Fibroblast of lung (primary cell): ENCODE results near the gene TSPO. TPM values are rescaled to one million over a fixed set of nuclear protein-coding genes. Genes with fewer than 3 reads are reported as not detected.

Source experiments
- DNase-seq, 2 donors: peaks; one replicate each; pipeline versions ENCODE4 v3.0.0 to v3.0.0-alpha.2; 2010; ENCODE audit warnings: low read depth in 2 of 2
- H2AFZ ChIP-seq: 2 replicates; pipeline ENCODE4 v1.5.1; 2012; ENCODE audit warnings: low read length, control low read depth, inconsistent platforms
- H3K27ac ChIP-seq: 2 replicates; pipeline ENCODE4 v1.5.1; 2011; ENCODE audit warnings: low read length, control low read depth; ENCODE audit not compliant: insufficient read depth
- H3K27me3 ChIP-seq: 2 replicates; pipeline ENCODE4 v1.5.1; 2011; ENCODE audit warnings: mild to moderate bottlenecking, low read length; ENCODE audit not compliant: control insufficient read depth, insufficient read depth
- H3K36me3 ChIP-seq: 2 replicates; pipeline ENCODE4 v1.5.1; 2011; ENCODE audit warnings: low read length; ENCODE audit not compliant: control insufficient read depth, insufficient read depth
- H3K4me1 ChIP-seq: 2 replicates; pipeline ENCODE4 v1.5.1; 2011; ENCODE audit warnings: low read length; ENCODE audit not compliant: control insufficient read depth, insufficient read depth; ENCODE audit errors: extremely low read depth
- H3K4me2 ChIP-seq: 2 replicates; pipeline ENCODE4 v1.5.1; 2011; ENCODE audit warnings: low read length, control low read depth; ENCODE audit not compliant: insufficient read depth; ENCODE audit errors: extremely low read depth
- H3K4me3 ChIP-seq, 4 experiments: fragments of 200-600 bp in 1 of 4; sonication (generic) in 1 of 4; replicated peaks in 1 of 4; 2 replicates each; pipeline ENCODE4 v1.5.1; 2011 to 2016; ENCODE audit warnings: low read length in 4 of 4, low read depth in 3 of 4, mild to moderate bottlenecking in 3 of 4, control low read depth in 2 of 4, inconsistent platforms in 1 of 4, mixed read lengths in 1 of 4; ENCODE audit not compliant: insufficient read depth in 1 of 4; ENCODE audit errors: control extremely low read depth in 1 of 4
- H3K79me2 ChIP-seq: 2 replicates; pipeline ENCODE4 v1.5.1; 2012; ENCODE audit warnings: mild to moderate bottlenecking, low read length, inconsistent platforms; ENCODE audit not compliant: control insufficient read depth, insufficient read depth
- H3K9ac ChIP-seq: 2 replicates; pipeline ENCODE4 v1.5.1; 2011; ENCODE audit warnings: mild to moderate bottlenecking, low read length, control low read depth; ENCODE audit not compliant: insufficient read depth
- H3K9me3 ChIP-seq: 2 replicates; pipeline ENCODE4 v1.5.1; 2012; ENCODE audit warnings: low read depth, low read length; ENCODE audit not compliant: control insufficient read depth, insufficient read depth
- H4K20me1 ChIP-seq: 2 replicates; pipeline ENCODE4 v1.5.1; 2011; ENCODE audit warnings: low read length; ENCODE audit not compliant: control insufficient read depth, insufficient read depth; ENCODE audit errors: extremely low read depth
- CTCF ChIP-seq, 2 donors: IDR thresholded peaks in 1 of 2; conservative IDR thresholded peaks in 1 of 2; 1 replicate in 1 of 2; 2 replicates in 1 of 2; pipeline ENCODE4 v1.5.1; 2011 to 2012; ENCODE audit warnings: low read length in 2 of 2, control low read depth in 1 of 2, inconsistent platforms in 1 of 2, low read depth in 1 of 2, mild to moderate bottlenecking in 1 of 2
- EZH2 ChIP-seq: IDR thresholded peaks from 2 replicates; pipeline ENCODE4 v1.5.1; 2012; ENCODE audit warnings: low read length, control low read depth, mild to moderate bottlenecking; ENCODE audit errors: missing control alignments
- polyA plus RNA-seq, 2 donors: library from polyadenylated mRNA; depleted of rRNA in 1 of 2; stranded (reverse) in 1 of 2; unstranded in 1 of 2; fragments of >200 nt; gene quantifications; 2 replicates each; pipeline ENCODE4 v1.2.1, GENCODE V29; 2011 to 2012; ENCODE audit warnings: missing spikeins in 1 of 2
- total RNA-seq: library from RNA; depleted of rRNA; stranded (reverse); fragments of >200 nt; gene quantifications from 2 replicates; pipeline ENCODE4 v1.2.1, GENCODE V29; 2014

The TSPO gene
- total and polyA plus RNA-seq, 2 donors (not counting 1 experiment from before 2014, with no cell fraction given) = 47.5 to 243 TPM

GRCh38 chr22:43147821-43148220, 3.5 kb upstream of the TSPO start:
- H3K4me3 ChIP-seq = no peak overlapping the region
- no peaks in the 10 kb centered on the region for H4K20me1 ChIP-seq
- H3K4me1 ChIP-seq = no peaks in the 10 kb centered on the region
- H3K27me3 ChIP-seq = no peaks in the 10 kb centered on the region
- H3K9me3 ChIP-seq = no peaks in the 10 kb centered on the region
- H2AFZ ChIP-seq = no peak overlapping the region
- TF ChIP-seq CTCF (conservative IDR thresholded peaks at IDR 0.05 in 1 of 2, IDR thresholded peaks at IDR 0.05 in 1 of 2; ENCODE audit: low read depth in 1 of 2, low read length in 2 of 2) (no peak), EZH2 (no peak)
- no peak overlapping the region for H3K27ac ChIP-seq
- no peaks in the 10 kb centered on the region for H3K36me3 ChIP-seq
- H3K4me2 ChIP-seq = no peak overlapping the region
- no peak for DNase-seq
- peaks cover 13% of the 10 kb centered on the region for H3K79me2 ChIP-seq
- H3K9ac ChIP-seq = no peak overlapping the region

GRCh38 chr22:43148581-43148980, 2.8 kb upstream of the TSPO start:
- no peak overlapping the region for H3K27ac ChIP-seq
- no peak overlapping the region for H2AFZ ChIP-seq
- TF ChIP-seq CTCF (conservative IDR thresholded peaks at IDR 0.05 in 1 of 2, IDR thresholded peaks at IDR 0.05 in 1 of 2; ENCODE audit: low read depth in 1 of 2, low read length in 2 of 2) (no peak), EZH2 (no peak)
- no peak overlapping the region for H3K9ac ChIP-seq
- H4K20me1 ChIP-seq = no peaks in the 10 kb centered on the region
- H3K4me2 ChIP-seq = no peak overlapping the region
- no peak overlapping the region for H3K4me3 ChIP-seq
- no peaks in the 10 kb centered on the region for H3K4me1 ChIP-seq
- H3K9me3 ChIP-seq = no peaks in the 10 kb centered on the region
- DNase-seq = no peak
- no peaks in the 10 kb centered on the region for H3K27me3 ChIP-seq
- no peaks in the 10 kb centered on the region for H3K36me3 ChIP-seq
- peaks cover 11% of the 10 kb centered on the region for H3K79me2 ChIP-seq

GRCh38 chr22:43150731-43151206, 590 bp upstream of the TSPO start:
- peaks cover 21% of the 10 kb centered on the region for H3K79me2 ChIP-seq
- peak overlapping the region; percentile 74 for H2AFZ ChIP-seq
- no peak overlapping the region for H3K27ac ChIP-seq

More at GRCh38 chr22:43150731-43151206, 590 bp upstream of the TSPO start:
- Histone ChIP-seq H3K9ac (no peak overlapping the region), H3K4me3 (peak overlapping the region; percentile 8 to 74 (median 31)), H3K4me1 (peaks cover 3% of the 10 kb centered on the region), H3K9me3 (no peaks in the 10 kb centered on the region), H3K4me2 (peak overlapping the region; percentile 9), H4K20me1 (no peaks in the 10 kb centered on the region), H3K27me3 (no peaks in the 10 kb centered on the region), H3K36me3 (no peaks in the 10 kb centered on the region)
- TF ChIP-seq EZH2 (no peak), CTCF (conservative IDR thresholded peaks at IDR 0.05 in 1 of 2, IDR thresholded peaks at IDR 0.05 in 1 of 2; ENCODE audit: low read depth in 1 of 2, low read length in 2 of 2) (no peak)
- no peak for DNase-seq
